GM19372 (cell line): ENCODE measurements around the gene TTC28.
"Not testable (repeated sequence)": the region's sequence is repeated elsewhere in the genome, so short reads cannot be mapped to it uniquely, and the experiment has no call there.

ENCODE experiments used
- ATAC-seq: cut with Tn5 transposase; IDR thresholded peaks from one replicate; pipeline ENCODE4 v1.9.1; 2021; ENCODE audit warnings: mild to moderate bottlenecking, low read depth, moderate library complexity; ENCODE audit not compliant: unreplicated experiment

TTC28 gene

DNA sequence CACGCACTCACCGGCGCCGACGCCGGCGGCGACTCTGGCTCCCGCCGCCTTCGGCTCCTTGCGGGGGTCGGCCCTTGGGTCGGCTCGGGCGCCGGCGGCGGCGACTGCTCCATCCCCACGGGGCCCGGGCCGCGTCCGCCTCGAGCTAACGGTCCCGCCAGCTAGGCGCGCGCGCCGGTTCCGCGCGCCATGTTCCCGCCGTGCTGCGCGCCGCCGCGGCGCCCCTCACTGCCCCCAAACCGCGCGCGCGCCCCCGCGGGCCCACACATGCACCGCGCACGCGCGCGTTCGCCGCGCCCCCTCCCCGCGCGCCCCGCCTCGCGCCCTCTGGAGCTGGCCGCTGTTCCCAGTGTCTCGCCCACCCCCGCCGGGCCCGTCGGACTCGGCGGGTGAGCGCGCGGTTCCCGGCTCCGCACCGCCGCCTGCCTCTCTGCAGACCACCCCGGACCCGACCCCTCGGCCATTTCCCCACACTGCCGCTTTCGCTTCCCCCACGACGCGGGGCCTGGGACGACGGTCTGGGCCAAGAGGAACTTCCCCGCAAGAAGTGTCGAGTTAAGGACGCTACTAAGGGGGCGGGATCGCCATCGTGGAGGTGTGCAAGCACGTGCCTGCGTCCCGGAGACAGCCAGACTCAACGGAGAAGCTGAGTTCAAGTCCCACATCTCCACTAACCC, at the start of gene TTC28:
Gene TTC28 (minus strand): TSS at position 230 of the 677 bp plus-strand sequence. CDS start 117 bp downstream, at position 113.
- not testable (repeated sequence) for ATAC-seq

DNA sequence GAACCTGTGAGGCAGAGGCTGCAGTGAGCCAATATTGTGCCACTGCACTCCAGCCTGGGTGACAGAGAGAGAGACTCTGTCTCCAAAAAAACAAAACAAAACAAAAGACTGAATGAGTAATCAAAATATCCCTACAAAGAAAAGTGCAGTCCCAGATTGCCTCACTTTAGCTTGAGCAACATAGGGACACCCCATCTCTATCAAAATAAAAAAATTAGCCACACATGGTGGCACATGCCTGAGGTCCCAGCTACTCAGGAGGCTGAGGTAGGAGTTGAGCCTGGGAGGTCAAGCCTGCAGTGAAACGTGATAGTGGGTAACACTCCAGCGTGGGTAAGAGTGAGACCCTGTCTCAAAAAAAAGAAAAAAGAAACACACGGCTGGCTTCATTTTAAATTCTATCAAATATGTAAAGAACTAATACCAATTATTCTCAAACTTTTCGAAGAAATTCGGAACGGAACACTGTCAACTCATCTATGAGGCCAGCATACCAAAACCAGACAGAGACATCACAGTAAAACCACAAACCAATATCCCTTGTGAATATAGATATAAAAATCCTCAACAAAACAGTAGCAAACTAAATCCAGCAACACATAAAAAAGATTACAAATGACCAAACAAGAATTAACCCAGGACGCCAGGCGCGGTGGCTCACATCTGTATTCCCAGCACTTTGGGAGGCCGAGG, 49.1 kb upstream of the TTC28 start:
- ATAC-seq: no peak

DNA sequence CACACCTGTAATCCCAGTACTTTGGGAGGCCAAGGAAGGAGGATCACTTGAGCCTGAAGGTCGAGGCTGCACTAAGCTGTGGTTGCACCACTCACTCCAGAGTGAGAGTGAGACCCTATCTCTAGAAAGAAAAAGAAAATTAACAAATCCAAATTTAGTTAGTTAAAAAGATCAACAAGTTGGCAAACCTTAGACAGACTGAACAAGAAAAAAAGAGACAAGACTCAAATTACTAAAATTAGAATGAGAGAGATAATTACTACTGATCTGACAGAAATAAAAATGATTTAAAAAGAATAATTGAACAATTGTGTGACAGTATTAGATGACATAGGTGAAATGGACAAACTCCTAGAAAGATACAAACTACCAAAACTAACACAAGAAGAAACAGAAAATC, 48.4 kb upstream of the TTC28 start:
- ATAC-seq: no peak

DNA sequence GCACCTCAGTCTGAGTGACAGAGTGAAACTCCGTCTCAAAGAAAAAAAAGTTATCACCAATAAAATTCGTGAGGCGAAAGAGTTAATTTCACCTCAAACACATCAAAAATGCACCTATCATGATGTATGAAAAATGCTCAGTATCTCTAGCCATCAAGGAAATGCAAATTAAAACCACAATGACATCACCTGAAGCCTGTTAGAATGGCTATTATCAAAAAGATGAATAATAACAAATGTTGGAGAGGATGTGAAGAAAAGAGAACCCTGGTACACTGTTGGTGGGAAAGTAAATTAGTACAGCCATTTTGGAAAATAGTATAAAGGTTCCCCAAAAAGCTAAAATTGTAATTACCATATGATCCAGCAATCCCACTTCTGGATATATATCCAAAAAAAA, 38.4 kb upstream of the TTC28 start:
- no peak for ATAC-seq

DNA sequence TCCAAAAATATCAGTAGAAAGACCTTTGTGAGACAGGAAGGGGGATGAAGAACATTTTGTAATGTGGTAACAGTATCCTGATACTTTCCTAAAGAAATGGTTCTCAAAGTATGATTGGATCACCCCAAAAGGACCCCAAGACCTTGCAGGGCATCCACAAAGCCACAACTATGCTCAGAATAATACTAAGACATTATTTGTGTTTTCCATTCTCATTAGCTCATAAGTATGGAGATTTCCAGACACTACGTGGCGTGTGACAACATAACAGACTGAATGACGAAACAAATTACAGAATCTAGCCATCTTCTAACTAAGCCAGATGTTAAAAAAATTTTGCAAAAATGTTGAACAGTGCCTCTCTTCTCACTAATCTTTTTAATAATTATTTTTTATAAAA, 37.0 kb upstream of the TTC28 start:
- ATAC-seq: no peak

DNA sequence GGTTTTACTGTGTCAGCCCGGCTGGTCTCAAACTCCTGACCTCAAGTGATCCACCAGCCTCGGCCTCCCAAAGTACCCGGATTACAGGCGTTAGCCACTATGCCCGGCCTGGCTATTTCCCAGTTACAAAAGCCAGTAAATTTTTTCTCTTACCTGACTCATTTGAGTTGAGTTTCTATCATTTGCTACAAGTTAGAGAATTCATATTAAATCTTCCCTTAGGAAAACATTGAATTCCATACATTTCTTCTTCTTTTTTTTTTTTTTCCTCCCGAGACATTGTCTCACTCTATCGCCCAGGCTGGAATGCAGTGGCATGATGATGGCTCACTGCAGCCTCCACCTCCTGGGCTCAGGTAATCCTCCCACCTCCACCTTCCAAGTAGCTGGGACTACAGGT, 36.0 kb upstream of the TTC28 start:
- ATAC-seq: no peak

DNA sequence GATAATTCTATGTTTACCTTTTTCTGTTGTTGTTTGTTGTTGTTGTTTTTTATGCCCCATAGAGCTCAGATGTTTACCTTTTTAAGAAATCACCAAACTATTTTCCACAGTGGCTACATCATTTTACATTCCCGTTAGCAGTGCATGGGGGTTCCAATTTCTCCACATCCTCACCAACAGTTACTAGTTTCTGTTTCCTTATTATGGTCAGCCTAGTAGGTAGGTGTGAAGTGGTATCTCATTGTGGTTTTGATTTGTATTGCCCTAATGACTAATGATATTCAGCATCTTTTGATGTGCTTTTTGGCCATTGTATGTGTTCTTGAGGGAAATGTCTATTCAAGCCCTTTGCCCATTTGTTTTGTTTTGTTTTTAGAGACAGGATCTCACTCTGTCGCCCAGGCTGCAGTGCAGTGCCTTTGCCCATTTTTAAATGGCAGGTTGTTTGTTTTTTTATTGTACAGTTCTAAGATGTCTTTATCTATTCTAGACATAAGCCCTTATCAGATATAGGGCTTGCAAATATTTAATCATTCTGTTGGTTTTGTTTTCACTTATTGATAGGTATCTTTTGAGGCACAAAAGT, 34.5 kb upstream of the TTC28 start:
- no peak for ATAC-seq

DNA sequence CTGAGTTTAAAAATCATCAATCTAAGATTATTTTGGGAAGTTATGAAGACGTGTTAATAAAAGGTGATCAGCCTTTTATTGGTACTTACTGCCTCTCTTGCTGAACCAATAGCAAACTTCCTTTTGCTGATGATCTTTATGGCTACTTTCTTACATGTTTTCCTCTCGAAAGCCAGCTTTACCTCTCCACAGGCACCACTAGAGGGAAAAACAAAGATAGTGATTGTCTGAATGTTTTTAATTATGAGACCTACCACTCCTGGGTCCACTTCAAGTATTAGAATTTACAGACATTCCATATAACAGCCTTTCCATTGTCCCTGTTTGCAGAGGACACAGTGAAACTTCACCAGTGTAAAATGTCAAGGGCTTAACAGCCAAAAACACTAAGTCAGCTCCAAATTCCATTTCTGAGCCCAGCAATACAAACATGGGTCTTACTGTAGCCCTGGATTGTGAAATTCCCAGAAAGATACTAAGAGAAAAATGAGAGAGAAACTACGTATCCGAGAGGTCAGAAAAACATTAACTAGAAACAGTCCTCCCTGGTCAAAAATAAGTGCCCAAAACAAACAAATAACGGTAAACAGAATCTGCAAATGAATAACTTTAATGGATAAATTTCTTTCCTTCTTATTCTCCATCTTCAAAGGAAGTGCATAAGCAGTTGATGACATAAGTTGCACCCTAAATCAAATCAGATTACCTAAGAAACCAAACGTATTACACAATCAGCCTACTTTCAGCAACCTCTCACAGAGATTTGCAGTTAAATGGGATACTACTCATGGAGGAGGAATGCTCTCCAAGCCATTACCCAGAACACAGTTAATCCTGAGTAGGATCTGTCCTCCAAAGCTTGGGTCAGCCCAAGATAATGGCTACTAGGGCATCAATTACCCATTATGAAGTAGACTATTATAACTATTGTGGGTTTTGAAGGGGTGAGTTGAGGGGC, 32.5 kb upstream of the TTC28 start:
- ATAC-seq: no peak

DNA sequence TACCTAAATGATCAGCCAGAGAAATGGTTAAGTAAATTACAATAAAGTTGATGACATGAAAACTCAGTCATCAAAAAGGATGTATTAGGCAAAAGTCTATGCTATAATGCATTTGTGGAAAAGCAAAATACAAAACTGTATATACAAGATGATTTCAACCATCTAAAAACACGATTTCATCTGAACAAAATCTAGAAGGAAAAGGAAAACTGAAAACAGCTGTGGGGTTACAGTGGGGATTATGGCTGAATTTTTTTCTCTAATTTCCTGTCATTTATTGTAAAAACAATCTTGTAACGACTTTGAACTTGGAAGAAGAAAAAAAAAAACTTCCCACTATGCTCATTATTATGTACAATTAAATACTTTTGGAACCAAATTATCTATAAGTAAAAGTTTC, 31.7 kb upstream of the TTC28 start:
- ATAC-seq: no peak

DNA sequence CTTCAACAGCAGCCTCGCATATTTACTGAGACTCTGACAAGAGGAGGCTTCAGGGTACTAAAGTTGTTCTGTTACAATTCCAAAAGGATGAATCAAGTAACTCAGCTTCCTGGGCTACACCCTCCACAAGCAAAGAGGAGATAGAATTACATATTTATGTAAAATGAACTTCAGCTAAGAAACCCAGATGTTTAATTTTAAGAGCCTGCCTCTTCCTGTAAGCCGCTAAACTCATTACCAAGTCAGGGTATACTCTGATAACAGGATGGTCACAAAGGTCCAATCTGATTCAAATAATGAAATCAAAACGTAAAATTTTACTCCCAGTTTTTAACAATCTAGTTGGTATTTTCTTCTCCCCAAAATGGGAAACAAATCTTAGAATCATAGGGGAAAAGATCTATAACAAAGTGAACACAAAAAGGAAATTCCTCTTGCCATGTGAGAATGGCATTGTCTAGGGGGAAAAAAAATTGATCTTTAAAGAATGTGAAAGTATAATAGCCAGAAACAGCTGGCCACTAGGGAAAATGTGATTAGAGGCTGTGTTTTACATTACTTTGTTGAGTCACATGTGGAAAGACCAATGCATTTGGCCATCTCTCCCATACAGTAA, 31.0 kb upstream of the TTC28 start:
- ATAC-seq: no peak

DNA sequence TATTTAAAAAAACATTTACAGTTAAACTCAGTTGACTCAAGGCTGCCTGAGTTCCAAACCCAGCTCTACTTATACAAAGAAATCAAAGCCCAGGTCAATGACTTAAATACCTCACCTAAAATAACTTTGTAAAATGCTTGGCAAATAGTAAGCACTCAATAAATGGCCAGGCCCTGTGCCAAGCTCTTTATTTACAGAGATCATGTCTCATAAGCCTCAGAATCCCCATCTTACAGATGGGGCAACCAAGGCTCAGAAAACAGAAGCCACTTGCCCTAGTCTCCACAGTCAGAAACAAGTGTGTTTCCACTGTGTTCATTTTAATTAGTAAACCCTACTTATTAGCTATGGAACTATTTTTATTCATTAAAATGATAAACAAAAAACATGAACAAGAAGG, 30.5 kb upstream of the TTC28 start:
- ATAC-seq: no peak

DNA sequence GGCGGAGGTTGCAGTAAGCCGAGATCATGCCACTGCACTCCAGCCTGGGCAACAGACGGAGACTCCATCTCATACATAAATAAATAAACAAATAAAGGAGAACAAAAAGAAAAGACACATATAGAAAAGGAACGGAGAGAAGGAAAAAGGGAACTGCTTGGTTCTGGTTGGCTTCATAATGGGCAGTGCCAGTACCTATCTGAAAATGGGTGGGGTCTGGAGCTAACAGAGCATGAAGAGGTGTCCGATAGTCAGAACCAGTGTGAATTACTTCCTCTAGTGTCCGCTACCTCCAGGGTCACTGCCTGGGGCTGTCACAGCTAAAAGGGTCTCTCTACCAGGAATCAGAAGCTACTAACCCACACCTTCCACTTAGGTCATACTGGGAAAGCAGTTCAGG, 27.2 kb upstream of the TTC28 start:
- no peak for ATAC-seq

DNA sequence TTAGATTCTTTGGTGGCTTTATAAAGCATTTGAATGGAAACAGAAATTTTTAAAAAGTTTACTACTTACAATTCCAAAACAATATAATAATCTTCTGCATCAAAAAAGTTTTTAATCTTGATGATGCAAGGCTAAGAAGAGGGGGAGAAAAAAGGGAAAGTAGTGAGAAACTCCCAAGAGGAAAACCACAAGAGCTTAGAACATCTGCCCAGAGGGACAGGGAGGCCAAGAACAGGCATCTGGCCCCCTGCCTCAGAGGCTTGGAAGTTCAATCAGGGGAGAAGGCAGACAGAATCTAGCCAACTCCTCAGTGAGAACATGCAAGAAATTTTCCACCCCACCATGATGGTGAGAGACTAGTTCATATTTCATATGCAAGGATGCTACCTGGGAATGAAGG, 23.8 kb upstream of the TTC28 start:
- ATAC-seq: no peak

DNA sequence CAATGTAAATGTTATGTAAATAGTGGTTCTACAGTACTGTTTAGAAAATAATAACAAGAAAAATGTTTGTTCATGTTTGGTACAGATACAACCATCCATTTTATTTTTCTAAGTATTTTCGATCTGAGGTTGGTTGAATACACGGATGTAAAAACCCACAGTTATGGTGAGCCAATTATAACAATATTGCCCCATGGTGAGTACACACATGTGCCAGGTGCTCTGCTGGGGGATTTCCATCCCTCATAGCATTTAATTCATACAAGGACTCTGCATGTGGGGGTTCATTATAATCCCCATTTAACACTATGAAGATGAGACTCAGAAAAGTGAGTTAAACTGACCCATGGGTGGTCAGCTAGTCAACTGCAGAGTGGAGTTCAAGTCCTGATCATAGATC, 23.3 kb upstream of the TTC28 start:
- no peak for ATAC-seq

DNA sequence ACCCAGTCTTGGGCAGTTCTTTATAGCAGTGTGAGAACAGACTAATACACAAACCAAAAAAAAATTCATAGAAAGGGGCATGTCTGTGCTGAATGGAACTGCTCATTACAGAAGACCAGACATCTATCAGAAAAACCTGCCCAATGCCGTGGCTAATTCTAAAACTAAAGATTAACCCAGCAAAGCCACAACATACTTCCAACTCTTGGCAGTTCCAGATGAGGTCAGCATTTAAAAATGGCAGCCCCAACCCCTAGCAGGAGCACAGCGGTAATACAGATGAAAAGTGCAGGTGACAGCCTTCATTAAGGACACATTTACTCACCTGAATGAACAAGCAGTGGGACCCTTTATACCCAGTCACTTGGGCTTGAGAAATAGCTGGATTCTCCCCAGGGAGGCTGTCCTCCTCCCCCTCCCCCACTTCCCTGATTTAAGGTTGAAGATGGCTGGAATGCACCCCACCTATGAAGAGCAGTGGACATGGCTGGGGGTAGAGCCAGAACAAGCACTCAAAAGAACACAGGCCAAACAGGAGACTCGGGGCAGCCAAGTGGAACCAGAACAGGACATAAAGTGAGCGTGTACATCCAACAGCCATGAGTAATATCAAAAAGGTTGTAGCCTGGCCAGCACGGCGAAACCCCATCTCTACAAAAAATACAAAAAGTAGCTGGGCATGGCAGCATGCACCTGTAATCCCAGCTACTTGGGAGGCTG, 13.6 kb upstream of the TTC28 start:
- ATAC-seq: not testable (repeated sequence)

DNA sequence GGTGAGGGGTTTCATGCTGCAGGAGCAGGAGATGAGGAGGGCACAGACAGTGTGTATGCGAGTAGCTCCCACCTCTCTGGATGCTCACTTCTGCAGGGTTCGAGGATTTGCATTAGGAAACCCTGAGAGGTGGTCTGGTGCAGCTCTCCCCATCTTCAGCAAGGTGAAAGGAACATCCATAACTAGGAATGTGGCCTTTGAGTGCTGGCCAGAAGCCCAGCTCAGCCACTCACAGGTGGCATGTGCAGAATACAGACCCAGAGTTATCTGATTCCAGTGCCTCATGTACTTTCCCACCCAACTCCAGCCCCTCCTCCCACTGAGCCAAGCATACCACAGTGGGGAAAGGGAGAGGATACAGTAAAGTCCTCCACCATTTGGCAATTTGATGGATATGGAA, 10.2 kb upstream of the TTC28 start:
- ATAC-seq: not testable (repeated sequence)

DNA sequence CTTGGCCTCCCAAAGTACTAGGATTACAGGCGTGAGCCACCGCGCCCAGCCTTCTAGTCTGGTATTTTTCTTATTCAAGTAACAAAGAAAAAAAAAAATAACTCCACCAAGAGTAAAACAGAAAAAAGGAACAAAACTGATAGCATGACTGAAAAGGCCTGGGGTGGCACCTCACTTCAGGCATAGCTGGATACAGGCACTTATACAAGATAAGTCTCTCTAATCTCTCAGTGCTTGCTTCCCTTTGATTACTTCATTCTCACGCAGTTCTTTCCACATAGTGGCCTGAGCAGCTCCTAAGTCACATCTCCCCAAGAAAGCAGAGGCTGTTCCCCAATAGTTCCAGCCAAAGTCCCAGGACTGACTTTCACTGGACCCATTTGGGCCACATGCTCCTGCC, 3.3 kb upstream of the TTC28 start:
- not testable (repeated sequence) for ATAC-seq

DNA sequence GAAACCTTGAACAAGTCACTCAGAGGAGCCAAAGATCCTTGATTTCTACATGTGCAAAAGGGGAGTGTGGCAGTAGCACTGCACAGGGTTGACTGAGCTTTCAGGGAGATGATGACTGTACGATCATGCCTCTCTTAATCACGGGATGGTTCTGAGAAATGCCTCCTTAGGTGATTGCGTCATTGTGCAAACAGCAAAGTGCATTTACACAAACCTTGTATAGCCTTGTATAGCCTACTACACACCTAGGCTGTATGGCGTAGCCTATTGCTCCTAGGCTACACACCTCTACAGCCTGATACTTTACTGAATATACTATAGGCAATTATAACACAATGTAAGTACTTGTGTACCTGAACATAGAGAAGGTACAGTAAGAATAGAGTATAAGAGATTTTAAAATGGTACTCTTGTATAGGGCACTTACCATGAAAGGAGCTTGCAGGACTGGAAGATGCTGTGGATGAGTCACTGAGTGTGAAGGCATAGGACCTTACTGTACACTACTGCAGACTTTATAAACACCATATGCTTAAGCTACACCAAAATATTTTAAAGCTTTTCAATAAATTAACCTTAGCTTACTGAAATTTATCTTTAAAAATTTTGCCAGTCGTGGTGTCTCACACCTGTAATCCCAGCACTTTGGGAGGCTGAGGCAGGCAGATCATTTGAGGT, 1.3 kb upstream of the TTC28 start:
- ATAC-seq: not testable (repeated sequence)
